GM19351 (cell line): ENCODE data around the gene DEPDC1B.
A peak's percentile ranks its signal among the peaks of the same experiment; 100 is the strongest.
"Not testable (repeated sequence)": the region's sequence is repeated elsewhere in the genome, so short reads cannot be mapped to it uniquely, and the experiment has no call there.

Experiments
- ATAC-seq: cut with Tn5 transposase; IDR thresholded peaks from one replicate; pipeline ENCODE4 v1.9.1; 2021; ENCODE audit warnings: mild to moderate bottlenecking, moderate library complexity; ENCODE audit not compliant: unreplicated experiment

The DEPDC1B gene

DNA sequence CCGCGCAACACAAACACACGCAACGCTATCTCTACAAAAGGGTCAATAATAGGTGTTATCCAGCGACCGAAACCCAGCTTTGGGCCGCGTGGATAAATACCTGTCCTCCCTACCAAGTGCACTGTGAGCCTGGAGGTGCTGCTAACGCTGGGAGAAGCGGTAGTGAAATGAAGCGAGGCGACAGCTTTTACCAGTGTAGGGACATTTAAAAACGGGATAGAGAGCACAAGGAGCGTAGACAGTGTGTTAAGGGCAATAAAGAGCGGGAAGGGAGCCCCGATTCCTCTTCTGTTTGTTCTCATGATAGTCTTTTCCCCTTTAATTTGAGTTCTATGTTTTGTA, 421 bp upstream of the DEPDC1B start:
- peak; percentile 22 for ATAC-seq

DNA sequence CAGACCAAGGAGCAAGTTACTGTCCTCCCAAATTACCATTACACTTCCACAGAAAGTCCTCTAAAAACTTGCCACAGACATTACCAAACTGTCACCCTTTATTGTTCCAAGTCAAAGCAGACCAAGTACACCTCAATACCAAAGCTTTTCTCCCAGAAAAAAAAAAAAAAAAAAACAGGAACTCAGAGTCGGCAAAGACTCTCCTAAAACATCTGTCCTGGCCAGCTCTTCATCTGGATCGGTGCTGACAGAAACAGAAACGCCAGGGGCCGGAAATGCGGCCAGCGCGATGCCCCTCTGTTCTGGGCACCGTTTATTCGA, 718 bp downstream of the DEPDC1B start:
- no peak for ATAC-seq

DNA sequence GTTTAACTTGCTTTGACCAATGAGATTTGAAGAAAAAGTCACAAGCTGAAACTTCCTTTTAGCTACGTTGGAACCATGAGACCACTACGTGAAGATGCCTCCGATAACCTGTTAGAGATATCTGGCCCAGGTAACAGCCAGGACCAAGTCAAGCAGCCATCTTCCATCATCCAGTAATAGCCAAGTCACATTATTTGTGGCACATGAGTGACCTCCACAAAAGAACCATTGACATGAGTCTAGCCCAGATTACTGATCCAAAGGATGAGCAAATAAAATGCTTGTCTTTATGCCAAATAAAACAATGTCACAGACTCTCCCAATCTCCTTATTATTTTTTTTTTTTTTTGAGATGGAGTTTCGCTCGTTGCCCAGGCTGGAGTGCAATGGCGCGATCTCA, 1.6 kb downstream of the DEPDC1B start:
- ATAC-seq = no peak

DNA sequence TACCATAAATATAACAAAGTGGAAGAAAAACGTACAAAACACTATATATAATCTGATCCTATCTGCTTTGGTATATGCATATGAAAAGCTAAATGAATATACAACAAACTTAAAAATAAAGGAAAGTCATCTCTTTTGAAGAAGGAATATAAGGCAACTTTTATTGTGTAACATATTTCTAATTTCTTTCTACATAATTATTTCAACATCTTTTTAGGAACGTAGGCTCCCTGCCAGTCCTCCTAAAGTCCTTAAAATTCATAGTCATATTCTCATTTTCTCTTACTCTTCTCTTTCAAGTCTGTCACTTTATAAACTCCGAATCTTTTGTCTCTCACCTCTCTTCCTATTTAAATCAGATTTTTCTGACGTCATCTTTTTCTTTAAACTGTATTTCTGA, 9.6 kb downstream of the DEPDC1B start:
- no peak for ATAC-seq

DNA sequence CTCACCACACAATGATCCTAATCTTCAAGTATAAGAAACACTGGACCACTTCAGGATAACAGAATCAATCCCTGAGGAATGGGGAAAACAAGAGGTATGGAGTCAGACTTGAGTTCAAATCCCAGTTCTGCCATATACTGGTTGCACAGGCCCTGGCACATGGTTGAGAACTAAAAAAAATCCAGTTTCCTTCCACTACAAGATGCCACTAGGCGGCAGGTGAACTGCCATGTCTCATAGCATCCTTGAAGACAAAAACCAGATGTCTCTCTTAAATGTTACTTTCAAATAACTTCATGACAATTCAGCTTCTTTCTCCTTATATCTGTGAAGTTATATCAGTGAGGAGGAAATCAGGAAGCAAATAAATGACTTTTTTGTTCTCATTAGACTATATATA, 11.0 kb downstream of the DEPDC1B start:
- no peak for ATAC-seq

DNA sequence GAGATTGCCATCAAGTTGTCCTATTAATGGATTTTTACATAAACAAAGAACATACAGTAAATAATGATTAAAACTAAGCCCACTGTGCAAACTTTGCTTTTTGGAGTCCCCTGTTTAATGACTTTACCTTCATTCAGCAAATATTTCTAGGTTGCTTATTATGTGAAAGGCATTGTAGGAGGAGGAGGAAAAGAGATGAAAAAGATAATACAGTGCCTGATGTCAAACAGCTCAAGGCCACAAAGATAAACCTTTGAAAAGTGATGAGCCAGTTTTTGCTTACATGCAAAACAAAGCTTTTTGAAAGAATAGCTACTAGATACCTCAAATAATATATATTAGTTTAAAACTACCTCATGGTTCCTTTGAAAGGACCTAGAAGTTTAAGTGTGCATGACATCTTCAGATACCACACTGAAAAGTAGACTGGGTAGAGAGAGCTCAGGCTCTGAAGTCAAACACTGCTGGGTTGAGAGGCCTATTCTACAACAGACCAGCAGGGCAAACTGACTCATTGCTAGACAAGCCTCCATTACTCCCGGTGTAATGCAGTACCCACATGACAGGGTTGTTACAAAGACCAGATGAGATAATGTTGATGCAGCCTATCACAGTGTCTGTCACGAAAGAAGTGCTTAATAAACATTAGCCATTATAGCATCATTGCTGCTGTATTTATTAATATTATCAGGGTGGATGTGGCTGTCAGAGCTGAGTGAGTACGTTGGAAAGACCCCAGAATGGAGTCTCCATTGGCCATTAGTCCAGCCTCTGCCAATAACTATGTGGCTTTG, 11.8 kb downstream of the DEPDC1B start:
- ATAC-seq = peak; percentile 99

DNA sequence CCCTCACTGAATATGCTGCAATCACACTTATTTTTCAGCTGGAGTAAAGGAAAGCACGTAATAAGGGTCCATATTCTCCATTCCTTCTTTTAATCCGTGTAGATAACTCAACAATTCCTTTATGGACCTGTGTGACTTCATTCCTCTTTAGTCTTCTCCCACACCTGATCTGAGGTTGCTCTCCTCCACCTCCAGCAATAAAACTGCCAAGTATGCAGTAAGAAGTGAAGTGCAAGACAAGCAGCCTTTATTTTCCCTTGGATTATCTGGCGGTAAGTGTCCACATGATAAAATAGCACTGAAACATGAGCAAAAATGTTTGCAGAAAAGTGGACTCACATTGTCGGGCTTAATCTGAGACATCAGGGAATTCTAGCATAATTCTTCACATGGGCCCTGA, 13.8 kb downstream of the DEPDC1B start:
- no peak for ATAC-seq

DNA sequence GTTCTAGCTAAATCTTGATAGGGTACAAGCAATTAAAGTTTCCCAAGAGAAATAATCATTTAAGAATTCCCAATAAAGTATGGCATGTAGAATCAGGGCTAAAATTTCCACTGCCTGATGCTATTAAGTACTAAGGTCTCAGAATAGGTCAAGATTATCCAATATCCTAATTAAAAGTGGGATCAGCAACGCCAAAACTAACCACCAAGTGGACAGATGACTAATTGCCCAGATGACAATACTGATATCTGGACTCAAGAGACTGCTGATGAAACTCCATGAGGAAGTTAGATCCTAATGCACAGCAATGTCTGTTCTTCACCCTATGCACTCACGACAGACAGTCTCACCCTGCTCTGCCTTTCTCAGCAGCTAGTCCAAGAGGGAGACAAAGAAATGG, 14.3 kb downstream of the DEPDC1B start:
- ATAC-seq = no peak

DNA sequence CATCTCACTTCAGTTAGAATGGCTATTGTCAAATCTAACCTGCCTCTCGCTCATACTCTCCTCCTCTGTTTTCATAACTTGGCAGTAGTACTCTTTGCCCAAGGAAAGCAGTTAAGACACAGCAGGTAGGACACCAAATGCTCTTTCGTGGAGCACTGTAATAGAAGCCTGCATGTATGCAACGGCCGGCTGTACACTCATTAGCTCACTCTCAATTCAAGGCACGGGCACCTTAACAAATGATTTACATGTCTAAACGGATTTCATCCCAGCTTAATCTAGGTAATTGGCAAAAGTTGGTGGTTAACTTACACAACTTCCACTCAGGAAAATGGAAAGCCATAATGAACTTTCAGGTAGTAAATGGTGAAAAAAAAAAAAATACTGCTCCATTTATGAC, 14.9 kb downstream of the DEPDC1B start:
- ATAC-seq = no peak

DNA sequence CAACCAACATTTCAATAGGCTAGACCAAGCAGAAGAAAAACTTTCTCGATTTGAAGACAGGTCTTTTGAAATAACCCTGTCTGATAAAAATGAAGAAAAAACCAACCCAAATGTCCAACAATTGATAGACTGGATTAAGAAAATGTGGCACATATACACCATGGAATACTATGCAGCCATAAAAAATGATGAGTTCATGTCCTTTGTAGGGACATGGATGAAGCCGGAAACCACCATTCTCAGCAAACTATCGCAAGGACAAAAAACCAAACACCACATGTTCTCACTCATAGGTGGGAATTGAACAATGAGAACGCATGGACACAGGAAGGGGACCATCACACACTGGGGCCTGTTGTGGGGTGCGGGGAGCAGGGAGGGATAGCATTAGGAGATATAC, 18.0 kb downstream of the DEPDC1B start:
- ATAC-seq = not testable (repeated sequence)

DNA sequence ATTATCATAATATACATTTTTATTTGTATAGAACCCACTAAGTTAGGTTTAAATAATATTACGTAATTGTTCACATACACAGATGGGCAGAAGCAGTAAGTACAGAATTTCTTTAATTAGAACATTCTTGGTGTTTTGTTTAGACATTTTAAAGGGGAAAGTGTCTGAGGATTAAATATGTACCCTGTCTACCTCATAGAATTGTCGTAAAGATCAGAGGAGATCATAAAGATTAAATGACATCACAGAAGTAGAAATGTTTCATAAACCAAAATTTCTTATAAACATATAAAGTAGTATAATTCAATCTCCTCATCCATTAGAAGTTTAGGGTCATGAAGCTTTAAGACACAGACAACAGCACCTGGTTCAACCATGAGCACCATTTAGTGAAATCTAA, 20.1 kb downstream of the DEPDC1B start:
- no peak for ATAC-seq

DNA sequence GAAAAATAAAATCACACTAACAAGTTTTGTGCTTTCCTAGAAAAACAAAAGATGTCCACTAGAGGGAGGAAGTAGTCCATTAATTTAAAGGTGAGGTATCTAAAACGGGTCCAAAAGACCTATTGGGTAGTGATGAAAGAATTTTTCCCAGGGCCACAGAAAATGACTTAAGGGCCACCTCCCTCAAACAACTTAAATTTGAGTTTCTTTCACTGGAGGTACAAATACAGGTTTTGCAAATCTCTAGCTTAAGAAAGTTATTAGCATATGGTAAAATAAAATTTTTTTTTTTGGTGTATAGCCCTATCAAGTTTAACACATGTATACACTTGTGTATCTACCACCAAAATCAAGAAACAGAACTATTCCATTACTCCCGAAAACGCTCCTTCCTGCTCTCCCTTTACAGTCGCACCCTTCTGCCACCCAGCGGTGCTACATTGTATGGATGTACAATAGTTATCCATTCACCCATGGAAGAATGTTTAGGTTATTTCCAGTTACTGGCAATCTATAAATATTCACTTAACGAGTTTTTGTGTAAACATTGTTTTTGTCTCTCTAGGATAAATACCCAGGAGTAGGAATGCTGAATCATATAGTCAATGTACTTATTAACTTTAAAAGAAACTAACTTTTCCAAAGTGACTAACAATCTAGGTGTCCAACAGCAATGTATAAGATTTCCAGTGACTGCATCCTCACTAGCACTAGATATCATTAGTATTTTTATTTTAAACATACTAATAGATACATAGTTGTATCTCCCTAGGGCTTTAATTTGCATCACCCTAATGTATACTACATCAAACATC, 21.9 kb downstream of the DEPDC1B start:
- peak; percentile 72 for ATAC-seq

DNA sequence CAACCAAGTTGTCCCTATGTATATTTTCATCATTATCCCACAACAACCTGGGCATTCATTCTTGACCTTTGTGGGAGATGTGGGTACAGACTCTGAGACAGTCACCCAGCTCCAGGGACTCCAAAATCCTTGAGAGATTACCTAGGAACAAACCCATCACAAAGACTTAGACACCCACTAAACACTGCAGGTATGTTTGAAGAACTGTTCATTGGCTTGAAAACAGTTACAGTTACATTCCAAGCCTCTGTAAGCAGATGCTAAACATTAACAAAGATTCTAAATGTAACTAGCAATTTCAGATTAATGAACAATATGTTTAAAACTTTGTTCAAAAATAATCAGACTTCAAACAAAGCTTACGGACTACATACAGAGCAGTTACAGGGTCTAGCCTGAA, 24.7 kb downstream of the DEPDC1B start:
- ATAC-seq = no peak

DNA sequence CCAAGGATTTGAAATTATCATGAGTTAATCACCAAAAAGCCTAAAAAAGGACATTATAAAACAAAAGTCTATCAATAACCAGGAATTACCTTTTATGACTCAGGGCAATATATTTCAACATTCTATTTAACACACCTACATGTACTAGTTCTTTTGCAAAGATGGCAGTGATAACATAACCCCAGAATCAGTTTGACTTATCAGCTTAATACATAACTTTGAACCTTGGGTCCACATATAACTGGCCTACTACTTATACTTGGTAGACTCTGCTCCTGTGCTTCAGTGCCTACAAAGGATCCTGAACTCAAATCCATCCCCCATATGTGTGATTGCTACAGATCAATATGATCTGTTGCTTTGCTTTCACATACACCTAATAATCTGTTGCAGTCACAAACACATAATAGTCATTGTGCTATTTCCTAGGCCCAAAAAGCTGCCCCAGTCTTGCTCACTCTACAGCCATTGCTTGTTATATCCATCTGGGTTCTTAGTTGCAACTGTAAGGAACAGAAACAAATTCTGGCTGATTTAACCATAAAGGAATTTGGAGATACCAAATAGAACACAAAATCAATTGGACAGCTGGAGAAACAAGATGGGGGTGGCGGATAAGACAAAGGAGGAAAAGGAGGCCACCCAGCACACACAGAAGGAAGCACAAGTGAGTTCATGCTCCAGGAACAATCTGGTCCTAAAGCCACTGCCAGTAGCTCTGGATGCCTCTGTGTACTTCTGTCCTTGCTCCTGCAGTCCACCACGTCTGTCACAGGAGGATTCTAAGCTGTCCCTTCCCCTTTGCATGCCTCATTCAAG, 25.5 kb downstream of the DEPDC1B start:
- ATAC-seq = no peak

DNA sequence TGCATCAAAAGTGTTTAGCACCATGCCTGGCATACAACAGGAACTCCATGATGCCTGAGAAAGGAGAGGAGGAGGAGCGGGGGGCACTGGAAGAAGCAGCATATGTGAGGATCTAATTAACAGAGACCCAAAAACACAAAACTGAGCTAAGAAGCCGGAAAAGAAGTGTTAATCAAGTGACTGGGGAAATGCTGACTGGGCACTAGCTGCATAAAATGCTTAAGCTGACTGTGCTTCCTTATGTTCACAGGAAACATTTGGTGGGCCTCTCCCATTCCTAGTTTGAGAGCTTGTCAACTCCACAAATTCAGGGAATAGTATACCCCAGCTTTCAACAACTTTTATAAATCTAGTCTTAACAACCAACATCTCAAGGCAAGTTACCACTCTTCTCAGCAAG, 26.6 kb downstream of the DEPDC1B start:
- no peak for ATAC-seq

DNA sequence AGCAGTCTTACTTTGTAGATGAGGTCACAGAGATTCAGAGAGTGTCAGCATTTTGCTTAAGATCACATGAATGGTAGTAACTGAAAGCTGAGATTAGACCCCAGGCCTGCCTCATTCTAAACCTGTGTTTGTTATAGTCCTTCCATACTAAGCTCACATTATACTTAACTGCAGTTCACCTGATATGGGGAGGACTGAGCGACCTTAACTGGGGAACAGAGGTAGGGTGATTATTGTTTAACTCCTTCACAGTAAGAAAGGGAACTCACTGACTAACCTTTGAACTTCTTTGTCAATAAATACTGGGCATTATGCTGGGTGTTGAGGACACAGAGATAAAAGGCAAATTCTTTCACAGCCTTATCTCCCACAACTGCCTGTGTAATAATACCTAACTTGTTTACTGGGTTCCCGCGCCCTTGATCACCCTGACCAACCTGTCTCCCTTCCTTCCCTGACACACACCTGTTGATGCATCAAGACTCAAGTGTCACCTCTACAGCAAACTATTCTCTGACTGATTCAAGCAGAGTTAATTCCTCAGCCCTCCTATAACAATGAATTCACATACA, 27.2 kb downstream of the DEPDC1B start:
- no peak for ATAC-seq

DNA sequence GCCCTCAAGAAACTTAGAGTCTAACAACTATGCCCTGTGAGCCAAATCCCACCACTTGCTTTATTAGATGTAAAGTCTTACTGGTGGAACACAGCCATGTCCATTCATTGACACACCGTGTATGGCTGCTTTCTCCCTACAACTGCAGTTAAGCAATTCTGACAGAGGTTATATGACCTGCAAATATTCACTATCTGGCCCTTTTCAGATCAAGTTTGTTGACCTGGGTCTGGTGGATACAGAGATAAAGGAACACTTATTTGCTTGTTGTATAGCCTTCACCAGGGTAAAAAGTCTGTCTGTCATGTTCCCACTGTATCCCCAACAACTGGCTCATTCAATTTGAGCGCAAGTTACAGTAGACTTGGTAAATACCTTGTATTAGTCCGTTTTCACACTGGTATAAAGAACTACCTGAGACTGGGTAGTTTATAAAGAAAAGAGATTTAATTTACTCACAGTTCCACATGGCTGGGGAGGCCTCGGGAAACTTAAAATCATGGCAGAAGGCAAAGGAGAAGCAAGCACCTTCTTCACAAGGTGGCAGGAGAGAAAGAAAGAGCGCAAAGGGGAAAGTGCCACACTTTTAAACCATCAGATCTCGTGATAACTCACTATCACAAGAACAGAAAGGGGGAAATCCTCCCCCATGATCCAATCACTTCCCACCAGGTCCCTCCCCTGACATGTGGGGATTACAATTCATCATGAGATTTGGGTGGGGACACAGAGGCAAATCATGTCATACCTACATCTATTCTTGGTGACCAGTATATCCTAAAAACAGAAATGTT, 27.9 kb downstream of the DEPDC1B start:
- no peak for ATAC-seq

DNA sequence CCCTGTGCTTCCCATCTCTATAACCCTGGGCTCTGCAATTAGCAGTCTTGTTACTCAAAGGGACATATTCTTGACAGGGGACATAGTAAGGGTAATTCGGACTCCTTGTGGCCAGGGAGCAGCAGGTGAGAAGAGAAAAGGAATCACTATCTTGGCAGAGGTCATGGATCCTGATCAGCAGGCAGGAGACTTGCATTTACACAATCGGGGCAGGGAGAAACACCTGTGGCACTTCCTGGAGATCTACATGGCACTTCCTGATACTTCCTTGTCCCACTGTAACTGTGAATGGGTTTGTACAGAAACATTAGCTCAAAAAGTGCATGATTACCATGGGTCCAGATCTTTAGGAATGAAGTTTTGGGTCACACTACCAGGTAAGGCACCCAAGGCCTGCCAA, 29.2 kb downstream of the DEPDC1B start:
- ATAC-seq = no peak

DNA sequence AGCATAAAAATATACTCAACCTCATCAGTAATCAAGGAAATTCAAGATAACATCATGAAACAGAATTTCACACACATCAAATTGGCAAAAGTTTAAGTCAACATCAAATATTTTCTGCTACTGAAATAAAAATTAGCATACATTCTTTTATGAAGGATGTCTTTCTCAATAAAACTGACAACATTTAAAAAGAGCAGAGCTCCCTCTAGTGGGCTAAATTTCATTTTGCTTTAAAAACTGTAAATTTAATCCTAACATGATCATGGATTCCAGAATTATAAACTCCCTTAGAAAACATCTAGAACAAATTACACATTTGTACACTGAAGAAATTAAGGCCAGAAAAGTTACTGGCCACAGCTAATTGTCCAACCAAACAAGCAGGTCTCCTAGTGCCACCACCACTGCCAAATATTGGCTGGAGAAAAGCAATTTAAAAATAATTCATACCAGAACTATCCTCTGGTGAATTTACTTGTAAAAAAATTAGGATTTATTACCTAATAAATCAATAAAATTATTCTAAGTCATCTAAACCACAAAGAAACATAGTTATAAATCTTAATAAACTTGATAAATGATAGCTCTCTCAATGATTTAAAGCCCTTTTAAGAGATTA, 31.2 kb downstream of the DEPDC1B start:
- no peak for ATAC-seq
